GM21576 (cell line): ENCODE data around the gene PHF21A.
A peak's percentile ranks its signal among the peaks of the same experiment; 100 is the strongest.

ENCODE experiments used
- ATAC-seq: cut with Tn5 transposase; IDR thresholded peaks from one replicate; pipeline ENCODE4 v1.9.1; 2021; ENCODE audit warnings: mild to moderate bottlenecking, moderate library complexity; ENCODE audit not compliant: unreplicated experiment

PHF21A gene

DNA sequence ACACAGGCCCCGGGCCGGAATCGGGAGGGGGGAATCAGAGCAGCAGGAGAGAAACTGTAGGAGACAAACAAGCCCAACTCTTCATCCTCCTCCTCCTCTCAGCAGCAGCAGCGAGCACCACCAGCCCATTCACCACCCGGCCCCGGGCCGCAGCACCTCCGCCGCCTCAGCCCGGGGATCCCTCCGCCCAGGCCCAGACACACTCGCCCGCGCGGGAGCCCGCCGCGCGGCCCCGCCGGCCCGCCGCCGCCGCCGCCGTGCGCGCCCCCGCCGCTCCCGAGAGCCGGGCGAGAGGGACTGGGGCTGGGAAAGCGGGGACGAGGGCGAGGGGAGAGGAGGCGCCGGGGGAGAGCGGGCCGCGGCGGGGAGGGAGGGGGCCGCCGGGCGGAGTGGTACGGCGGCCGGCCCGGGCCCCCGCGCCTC is at the start of gene PHF21A:
Gene PHF21A, minus strand, starts transcription at position 154 of the 423 bp plus-strand sequence. CDS start 37,235 bp downstream, outside the sequence.
- ATAC-seq: peak; percentile 49

DNA sequence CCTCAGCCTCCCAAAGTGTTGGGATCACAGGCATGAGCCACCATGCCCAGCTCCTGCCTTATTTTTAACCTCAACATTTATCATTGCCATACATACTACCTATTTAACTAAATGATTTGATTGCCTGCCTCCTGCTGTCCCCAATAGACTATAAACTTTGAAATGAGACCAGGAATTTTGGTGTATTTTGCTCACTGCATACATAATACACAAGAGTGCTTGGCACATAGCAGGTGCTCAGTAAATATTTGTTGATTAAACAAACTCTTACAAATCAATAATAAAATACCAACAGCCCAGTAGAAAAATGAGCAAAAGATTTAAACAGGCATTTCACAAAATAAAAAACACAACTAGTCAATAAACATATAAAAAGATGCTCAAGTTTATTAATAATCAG is 49.5 kb upstream of the PHF21A start:
- no peak for ATAC-seq

DNA sequence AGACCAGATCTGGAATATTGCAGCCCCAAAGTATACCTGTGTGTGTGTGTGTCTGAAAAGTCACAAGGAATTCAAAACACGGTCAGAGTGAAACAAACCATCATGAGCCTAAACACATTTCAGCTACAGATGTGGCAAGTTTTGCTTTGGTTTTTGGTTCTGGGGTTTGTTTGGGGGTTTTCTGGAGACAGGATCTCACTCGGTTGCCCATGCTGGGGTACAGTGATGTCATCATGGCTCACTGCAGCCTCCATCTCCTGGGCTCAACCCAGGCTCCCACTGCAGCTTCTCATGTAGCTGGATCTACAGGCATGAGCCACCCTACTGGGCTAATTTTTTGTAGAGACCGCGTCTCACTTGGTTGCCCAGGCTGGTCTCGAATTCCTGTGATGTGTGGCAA is 41.4 kb upstream of the PHF21A start:
- no peak for ATAC-seq

DNA sequence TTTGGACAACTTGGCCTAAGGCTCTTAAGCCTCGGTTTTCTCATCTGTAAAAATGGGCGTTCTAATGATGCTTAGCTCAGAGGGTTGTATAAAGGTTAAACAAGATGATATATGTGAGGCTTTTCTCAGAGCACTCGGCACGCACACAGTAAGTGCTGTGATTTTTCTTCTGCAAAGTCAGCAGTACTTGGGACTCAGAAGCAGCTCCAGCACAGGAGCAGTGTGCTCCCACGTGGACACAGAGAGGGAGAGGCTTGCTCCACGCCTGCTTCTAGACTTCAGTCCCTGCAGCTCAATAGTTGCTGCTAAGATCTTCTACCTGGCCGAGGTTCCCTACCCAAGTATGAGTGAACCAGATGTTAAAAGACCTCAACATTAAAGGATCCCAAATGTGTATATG is 39.9 kb upstream of the PHF21A start:
- no peak for ATAC-seq

DNA sequence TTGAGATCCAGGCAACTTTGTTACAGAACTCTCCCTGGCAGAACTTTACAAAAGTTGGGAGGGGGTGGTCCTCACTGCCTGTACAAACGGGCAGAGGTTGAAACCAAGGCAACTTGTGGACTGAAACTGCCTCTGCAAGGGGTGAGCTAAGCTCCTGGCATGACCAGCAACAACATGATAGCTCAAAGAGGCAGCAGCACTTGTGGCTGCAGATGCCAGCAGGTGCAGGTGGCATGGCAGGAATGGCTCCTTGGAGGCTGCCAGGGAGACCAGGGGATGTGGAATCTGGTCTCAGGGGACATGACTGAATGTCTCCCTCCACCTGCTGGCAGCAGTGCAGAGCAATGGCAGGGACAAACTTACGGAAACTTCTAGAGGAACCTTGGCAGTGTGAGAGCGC is 38.8 kb upstream of the PHF21A start:
- no peak for ATAC-seq

DNA sequence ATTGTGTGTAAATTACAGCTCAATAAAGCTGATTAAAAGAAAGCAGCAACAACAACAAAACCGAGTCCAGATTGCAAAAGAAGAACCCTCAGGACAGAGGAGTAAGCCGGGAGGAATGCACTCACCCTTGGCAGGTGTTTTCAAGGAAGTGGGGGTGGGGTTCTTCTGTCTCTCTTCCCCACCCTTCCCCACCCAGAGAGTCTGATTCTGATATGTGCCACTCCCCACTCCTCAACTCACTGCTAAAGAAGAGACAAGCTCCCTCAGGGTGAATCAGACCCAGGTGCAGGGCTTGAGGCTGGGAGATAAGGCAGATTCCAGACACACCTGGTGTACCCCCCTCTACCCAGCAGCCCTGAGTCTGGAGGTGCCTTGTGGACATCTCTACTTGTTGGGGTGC is 38.4 kb upstream of the PHF21A start:
- ATAC-seq: no peak

DNA sequence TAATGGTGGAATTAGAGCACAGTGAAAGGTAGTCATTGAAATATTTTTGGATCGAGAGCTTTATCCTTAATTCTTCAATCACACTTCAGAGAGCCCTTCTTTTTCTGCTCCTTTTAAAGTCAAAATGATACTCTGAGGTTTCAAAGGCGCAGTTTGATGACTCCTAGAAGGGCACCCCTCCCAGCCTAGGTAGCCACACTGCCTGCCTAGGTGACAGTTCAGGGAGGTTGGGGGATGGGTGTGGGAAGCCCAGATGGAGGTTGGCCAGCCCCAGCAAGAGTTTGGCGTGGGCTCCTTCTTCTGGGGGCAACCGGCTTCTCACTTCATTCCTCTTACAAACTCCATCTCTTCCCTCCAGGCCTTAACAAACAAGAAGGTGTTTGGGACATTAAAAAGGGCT is 28.6 kb upstream of the PHF21A start:
- ATAC-seq: no peak

DNA sequence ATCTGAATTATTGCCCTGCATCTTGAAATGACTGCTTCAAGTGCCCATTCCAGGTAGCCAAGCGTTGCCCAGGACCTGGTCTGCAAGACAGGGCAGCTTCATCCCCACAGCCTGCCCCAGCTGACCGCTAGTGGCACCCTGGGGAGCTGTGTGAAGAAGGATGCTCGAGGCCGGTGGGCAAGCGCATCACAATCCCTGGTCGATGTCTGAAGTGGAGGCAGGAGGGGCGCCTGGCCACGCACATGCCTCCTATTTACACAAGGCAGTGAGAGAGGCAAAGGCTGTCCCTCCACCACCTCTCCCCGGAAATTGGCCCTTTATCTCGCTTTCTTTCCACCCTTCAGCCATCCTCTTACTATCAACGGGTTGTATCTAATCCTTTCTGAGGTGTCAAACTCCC is 28.1 kb upstream of the PHF21A start:
- ATAC-seq: no peak

DNA sequence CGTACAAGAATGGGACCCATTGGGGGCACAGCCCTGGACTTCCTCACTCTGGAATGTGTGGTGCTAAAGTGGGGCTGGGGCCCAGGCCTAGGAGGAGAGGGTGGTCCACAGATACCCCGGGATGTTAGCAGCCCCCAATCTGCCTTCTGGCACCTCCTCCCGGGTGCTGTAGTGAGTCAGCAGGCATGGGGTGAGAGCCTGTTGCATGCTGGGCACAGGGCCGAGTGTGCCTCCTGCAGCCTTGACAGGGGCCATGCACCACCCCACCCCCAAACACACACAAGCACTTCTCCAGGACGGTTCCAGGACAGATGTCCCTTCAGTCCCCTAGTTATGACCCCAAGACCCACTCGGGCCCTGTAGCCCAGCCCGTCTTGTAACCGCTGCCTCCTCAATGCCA is 23.5 kb upstream of the PHF21A start:
- no peak for ATAC-seq

DNA sequence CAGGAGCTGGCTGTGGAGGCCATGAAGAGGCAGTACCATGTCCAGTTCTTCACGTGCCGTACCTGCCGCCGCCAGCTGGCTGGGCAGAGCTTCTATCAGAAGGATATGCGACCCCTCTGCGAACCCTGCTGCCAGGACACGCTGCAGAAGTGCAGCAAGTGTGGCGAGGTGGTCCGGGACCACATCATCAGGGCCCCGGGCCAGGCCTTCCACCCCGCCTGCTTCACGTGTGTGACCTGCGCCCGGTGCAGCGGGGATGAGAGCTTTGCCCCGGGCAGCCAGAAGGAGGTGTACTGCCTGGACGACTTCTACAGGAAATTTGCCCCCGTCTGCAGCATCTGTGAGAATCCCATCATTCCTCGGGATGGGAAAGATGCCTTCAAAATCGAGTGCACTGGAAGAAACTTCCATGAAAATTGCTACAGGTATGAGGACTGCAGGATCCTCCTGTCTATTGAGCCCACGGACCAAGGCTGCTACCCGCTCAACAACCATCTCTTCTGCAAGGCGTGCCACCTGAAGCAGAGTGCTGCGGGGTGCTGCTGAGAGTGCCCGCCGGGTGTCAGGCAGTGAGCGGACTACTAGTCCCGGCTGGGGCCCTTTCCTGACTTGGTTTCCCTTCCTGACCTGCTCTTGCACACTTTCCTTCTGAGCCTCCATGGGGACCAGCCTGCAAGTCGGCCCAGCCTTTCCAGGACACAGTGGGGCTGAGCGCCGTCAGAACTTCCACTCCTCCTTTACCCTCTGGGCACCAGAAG is 22.0 kb upstream of the PHF21A start:
- ATAC-seq: no peak

DNA sequence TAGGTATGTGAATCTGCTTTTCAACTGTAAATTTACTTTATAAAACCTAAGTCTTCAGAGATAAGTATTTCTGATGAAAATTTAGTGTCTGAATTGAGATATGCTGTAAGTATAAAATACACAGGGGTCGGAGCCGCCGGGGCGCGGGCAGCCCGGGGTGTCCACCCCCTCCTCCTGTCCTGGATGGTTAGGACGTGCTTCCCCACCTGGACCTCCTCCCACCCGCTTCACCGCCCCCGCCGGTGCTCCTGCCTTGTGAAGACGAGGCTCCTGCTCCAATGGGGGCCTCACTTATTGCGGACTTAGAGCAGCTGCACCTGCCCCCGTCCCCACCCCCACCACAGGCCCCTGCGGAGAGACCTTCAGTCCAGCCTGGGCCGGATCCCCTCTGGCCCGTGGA is 21.3 kb upstream of the PHF21A start:
- ATAC-seq: no peak

DNA sequence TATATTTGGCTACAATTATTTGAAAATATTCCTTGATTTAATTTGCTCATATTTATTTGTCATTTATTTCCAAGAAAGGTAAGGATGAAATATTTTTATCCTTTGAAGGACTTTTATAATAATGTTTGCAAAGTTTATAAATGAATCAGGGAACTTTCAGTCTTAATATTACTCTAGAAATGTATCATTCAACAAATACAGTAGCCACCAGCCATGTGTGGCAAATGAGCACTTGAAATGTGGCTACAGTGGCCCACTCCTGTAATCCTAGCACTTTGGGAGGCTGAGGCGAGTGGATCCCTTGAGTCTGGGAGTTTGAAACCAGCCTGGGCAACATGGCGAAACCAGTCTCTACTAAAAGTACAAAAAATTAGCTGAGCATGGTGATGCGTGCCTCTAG is 20.3 kb upstream of the PHF21A start:
- ATAC-seq: no peak

DNA sequence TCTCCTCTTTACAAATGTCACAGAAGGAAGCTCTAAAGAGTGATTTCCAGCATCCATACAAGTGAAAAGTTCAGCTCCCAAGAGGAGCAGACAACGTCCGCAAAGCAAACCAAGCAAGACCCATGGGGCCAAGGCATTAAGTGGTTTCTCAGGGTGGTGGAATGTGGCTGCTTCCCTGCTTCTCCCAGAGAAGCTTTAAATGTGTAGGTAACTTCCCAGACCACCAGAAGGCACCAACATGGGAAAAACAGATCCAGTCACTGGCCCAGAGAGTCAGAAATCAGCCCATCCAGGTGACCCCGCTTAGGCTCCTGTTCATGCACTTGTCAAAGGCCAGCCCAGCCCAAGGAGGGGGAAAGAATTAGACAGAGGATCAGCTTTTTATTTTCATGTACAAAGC is 13.3 kb upstream of the PHF21A start:
- no peak for ATAC-seq

DNA sequence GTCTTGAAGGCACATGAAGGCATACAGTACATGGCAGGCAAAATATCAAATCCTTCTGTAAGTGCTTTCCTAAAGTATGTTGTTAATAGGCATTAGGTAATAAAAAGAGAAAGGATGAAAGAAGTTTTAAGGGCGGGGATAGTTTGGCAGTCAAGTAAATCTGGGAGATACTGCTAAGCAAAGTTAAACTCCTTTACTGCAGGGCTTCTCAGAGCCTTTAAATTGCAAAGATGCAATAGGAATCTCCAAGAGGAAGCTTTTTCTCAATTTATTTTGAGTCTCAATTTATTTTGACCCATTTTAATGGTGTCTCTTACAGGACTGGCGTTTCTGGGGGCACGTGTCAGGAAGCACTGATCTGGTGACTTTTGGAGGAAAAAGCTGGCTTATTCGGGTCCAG is 12.8 kb upstream of the PHF21A start:
- no peak for ATAC-seq

DNA sequence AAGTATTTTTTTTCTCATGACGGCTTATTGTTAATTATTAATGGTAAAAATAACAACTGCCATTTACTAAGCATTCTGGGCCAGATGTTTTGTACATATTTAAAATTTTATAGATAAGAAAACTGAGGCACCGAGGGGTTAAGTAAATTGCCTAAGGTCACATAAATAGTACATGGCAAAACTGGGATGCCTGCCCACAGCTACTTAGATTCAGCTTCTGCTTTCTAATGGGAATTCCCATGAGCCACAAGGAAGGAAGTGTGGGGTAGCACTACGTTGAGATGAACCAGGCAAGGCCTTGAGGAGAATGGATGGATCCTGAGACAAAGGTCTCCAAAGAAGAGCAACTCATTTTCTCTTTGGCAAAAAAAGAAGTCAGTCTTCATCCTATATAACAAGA is 11.9 kb upstream of the PHF21A start:
- ATAC-seq: no peak

DNA sequence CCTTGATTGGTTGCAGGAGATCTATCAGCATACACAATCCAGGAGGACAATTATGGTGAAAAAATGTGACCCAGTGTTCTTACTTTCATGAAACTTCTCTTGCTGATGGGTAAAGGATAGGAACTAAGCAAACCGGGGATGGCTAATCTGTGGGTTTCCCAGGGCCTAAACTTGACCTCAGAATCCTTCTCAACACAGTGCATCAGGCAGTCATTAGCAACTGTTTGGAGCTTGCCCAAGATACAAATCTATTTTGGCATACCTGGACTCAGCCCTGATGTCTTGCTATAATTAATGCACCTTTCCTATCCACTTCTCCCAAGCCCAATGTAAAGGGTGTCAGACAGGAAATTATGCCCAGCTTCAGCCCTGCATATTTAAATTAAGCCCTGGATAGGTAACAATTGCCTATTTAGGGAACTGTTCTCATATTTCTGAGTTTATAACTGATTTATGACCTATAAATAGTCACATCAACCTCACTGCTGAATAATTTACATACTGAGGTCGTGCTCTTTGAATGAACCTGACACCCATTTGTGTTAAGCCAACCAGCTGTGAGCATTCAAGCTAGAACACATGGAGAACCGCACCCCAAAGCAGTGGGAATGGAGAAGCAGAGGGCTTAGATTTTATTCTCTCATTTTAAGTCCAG is 9.2 kb upstream of the PHF21A start:
- no peak for ATAC-seq

DNA sequence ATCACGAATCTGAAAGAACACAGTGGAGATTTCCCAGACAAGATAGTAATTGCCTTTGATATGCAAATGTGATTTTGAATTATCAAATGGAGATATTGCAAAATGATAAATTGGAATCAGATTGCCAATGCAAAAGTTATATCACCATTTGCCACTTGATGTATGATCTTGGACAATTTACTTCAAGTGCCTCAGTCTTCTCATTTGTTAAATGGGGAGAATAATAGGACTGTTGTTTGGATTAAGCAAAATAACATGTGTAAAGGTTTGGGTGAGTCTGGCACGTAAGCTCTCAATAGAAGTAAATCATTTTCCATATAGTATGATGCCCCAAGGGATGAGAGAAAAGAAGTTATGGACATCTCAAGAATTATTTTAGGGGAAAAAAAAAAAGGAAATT is 7.9 kb upstream of the PHF21A start:
- ATAC-seq: no peak

DNA sequence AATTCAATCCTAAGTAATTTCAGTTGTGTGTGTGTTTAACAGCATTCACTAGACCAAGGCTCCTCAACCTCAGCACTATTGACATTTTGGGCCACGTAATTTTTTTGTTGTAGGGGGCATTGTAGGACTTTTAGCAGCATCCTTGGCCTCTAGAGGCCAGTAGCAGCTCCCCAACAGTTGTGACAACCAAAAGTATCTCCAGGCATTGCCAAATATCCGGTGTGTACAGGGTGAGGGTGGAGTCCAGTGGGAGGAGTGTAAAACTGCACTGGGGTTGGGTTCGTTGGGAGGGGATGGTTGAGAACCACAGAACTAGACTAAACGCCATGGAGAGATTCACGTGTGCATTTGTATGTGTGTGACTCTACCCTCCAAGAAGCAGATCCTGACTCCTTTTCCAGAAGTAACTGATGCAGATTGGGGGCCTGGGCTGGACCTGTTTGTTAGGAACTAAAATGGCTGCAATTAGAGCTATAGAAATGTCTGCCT is 5.9 kb upstream of the PHF21A start:
- peak; percentile 81 for ATAC-seq

DNA sequence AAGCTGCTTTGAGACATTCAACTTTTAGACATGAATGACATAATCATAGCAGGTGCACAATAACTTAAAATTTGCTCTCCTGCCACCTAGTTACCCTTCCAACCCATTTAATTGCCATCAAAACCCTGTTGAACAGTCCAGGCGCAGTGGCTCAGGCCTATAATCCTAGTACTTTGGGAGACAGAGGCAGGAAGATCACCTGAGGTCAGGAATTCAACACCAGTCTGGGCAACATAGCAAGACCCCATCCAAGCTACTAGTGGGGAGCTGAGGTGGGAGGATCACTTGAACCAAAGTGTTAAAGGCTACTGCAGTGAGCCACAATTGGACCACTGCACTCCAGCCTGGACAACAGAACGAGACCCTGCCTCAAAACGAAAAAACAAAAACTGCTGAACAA is 4.0 kb upstream of the PHF21A start:
- ATAC-seq: no peak

DNA sequence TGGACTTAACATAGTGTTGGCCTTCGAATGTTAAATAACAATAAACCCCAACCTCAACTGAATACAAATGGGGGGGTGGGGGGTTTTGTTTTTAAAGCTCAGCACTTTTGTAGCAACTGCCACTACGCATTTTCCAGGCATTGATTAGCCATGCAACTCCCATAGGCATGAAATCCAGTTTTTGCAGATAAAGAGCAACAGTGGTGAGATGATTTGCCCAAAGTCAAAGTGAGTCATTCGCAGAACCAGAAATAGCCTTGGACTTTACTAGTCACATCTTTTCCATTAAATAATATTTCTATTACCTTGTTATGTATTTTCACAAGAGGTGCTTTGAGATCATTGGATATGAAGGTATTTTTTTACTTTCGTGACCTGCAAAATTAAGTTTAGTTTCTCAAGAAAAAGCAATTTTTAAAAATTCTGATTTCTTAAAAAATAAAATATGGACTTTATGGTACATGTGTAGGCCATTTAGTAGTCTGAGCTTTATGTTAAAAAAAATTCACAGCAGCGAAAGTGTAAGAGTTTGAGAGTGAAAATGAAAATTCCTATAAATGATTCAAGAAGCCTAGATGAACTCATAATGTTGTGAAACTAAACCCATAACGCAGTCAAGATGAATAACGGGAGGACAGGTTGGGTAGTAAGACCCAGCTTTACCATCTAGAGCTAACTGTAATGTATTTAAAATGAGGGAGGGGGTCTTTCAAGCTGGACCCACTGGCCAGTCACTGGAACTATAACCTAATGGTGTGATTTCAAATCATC is 1.9 kb upstream of the PHF21A start:
- no peak for ATAC-seq

DNA sequence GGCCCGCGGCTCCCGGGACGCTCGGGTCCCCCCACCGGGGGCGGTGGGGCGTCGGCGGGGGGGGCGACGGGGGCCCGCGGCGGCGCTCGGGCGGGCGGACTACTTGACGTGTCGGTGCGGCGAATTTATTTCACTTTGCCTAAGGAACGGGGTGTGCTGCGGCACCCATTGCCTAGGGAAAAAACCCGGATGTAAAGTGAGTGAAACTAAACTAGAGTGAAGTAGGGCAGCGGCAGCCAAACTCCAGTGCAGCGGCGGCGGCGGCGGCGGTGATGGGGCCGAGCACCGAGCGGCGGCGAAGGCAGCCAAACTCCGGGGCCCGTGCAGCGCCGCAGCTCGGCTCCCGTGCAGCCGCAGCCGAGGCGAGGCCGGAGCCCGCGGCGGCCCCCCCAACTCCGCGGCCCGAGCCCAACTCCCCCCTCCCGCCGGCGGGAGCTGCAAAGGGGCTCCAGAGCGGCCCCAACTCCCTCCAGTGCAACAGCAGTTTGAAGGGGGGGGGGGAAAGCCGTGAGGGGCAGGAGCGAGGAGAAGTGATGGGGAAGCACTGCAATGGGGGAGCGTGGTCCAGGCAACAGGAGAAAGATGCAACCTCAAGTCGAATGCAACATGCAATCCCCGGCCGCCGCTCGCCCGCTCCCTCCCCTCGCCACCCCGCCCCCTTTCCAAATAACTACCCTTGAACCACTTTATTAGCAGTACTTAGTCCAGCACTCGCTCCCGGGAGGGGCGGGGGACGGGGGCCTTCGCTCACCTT is 647 bp upstream of the PHF21A start:
- ATAC-seq: peak; percentile 40
